Astrocyte of the hippocampus (primary cell): Measurements from ENCODE around the gene MAP2K5.

Experiments
- DNase-seq: peaks from one replicate; pipeline ENCODE4 v3.0.0; 2011; ENCODE audit warnings: low read depth, low spot score

Gene MAP2K5

DNA sequence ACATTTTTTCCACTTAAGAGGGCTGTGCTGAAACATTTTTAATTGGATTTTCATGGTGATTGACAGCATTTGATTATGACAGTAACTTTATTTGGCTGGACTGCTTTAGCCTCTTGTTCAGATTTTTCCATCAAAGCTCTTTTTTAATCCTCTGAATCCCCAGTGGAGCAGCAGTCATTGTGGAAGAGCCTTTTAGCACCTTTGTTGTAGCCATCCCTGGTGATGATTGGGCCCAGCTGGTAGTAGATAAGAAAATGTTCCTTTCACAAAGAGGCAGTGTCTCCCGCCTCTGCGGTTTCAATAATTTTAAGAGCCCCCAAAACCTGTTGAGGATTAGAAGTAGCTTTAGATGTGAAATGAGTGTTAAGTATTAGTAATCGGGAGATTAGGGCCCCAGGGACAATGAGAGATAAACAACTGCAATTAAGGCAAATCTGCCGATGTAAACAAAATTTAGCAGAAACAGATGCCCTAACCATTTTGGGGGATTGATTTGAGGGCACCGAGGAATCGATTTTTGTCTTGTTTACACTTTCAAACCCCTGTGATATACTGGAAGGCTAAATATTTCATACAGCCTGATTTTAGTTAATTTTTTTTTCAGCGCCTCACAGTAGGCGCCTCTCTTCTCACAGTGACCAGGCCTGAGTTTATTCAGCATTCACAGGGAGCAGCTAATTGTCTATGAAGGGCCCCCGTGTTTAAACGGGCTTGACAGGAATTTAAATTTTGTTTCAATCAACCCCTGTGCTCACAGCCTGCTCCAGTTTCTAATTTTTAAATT lies 239.6 kb downstream of the MAP2K5 start:
- no peak for DNase-seq

- DNase-seq, result peak; percentile 32
These were observed 240.1 kb downstream of the MAP2K5 start for GRCh38 chr15:67782691-67782991.

DNA sequence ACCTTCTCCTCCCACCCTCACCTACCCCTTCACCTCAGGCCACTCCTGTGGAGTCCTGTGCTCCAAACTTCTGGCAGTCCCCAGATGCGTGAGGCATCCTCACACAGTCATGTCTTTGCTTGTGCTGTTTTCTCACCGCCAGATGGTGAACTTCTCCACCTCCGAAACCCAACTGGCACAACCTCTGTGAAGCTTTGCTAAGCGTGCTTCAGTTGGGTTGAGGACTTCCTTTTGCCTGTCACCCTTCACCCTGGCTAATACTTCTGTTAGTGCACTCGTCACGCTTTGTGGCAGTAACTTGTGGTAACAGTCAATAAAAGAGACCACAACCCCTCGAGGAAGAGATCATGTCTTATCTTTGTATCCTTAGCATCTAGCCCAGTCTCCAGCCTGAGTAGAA lies 240.8 kb downstream of the MAP2K5 start:
- DNase-seq, result no peak

DNA sequence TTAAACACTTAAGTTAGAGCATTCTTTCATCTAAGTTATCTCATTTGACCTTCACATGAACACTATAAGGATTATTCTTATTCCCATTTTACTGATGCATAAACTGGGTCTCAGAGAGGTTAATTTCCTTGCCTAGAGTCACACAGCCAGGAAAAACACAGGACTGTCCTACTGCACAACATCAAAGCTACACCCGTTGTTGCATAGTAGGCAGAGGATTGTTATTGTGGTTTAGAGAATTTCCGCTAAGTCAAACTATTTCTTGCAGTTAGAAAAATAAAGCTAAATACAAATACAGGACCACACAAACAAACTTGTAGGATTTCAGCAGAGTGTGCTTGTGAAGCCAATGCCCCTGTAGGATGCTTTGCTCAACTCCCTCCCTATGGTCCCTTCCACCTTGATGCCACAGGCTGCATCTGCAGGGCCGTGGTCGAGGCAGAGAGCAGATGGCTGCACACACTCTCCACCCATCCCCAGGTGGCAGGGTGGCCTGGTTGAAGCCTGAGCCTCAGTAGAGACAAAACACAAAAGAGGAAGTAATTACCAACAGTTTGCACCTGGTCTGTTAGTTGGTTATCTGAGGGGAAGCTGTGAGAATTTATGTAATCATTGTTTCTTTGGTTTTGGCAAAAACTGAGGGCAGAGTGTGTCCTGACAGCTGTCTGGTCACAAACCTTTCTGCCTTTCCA lies 241.7 kb downstream of the MAP2K5 start:
- DNase-seq, result no peak

- no peak for DNase-seq
These were observed 242.4 kb downstream of the MAP2K5 start for GRCh38 chr15:67784856-67785430.

- no peak for DNase-seq
These were observed 242.9 kb downstream of the MAP2K5 start for GRCh38 chr15:67785431-67785830.

DNA sequence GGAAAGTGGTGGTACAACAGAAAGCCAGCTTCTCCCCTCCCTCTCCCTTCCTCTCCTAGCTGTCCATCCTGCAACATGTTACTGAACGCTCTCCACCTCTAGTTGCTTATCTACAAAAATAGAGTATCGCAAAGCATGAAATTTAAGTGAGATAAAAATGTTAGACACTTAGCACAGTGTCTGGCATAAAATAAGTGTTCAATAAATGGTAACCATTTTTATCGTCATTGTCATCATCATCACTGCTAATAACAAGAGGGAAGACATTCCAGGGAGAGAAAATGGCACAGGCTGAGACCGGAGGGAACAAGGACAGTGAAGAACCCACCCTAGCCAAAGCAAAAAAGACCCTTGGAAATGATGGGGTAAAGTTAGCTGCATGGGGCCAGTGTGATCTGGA lies 244.1 kb downstream of the MAP2K5 start:
- no peak for DNase-seq

DNA sequence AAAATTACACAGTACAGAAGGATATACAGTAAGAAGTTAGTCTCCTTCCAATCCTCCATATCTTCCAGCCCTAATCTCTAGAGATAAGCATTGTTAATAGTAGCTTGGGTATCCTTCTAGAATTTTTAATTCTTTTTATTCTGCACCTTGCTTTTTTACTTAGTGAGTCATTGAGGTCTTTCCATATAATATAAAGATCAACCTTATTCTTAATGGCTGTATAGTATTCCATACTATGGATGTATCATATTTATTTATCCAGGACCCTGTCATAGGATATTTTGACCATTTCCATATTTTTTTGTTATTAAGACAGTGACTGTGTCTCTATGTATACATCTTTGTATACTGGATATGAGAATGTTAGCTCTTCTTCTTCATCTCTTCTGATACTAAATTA lies 246.5 kb downstream of the MAP2K5 start:
- no peak for DNase-seq

- no peak for DNase-seq
These were observed 248.3 kb downstream of the MAP2K5 start for GRCh38 chr15:67790610-67791319.

GRCh38 chr15:67792250-67792942 lies 249.9 kb downstream of the MAP2K5 start:
- DNase-seq, result no peak

- no peak for DNase-seq
These were observed 252.5 kb downstream of the MAP2K5 start for GRCh38 chr15:67794832-67795574.

- no peak for DNase-seq
These were observed 254.0 kb downstream of the MAP2K5 start for GRCh38 chr15:67796196-67797127.

GRCh38 chr15:67799801-67800205 lies 257.3 kb downstream of the MAP2K5 start:
- DNase-seq, result no peak

GRCh38 chr15:67801142-67801541 lies 258.6 kb downstream of the MAP2K5 start:
- no peak for DNase-seq

GRCh38 chr15:67801926-67802914 lies 259.7 kb downstream of the MAP2K5 start:
- DNase-seq, result no peak

GRCh38 chr15:67803299-67803698 lies 260.8 kb downstream of the MAP2K5 start:
- no peak for DNase-seq

DNA sequence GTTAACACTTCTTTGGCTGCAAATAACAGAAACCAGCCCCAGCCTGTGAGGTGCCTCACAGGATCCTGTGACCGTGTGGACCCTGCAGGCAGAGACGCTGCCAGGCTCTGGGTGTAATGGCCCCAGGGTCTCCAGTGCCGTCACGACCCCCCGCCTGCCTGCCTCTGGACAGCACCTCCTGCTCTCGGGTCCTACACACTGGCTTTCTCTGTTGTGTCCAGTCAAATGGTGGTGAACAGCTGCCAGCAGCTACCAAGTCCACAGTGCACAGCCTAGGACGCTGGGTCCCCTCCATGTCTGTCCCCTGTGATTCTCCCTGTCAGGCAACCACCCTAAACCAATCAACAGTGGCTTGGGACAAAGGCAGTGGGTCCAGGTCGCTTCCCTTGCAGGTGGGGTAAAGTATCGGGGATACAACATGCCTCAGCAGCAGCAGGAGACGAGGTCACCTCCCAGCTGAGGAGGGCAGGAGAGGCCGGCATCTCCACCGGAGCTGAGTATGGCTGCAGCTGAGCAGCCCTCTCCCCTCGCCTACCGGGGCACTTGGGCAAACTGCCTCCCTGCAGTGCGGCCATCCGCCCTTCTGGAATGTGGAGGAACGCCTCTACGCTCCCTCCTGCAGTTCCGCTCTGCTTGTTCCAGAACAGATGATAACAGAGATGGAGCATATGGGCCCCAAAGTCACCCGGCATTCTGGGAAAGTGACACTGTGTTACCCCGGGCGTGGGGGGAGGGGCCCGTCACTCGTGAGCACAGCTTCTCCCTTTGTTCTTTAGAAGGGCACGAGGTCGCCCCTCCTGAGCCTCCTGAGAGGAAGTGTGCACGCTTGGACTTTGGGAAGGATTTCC lies 261.7 kb downstream of the MAP2K5 start:
- DNase-seq, result no peak
